ENCODE data around the gene UFD1. TPM values are rescaled to one million over a fixed set of nuclear protein-coding genes. Genes with fewer than 3 reads are reported as not detected.

The UFD1 gene
- total RNA-seq, 4 donors from 2014 or later: 22.7 to 56.2 (median 38.2) TPM

- no peak for ATAC-seq
- Histone ChIP-seq H3K27ac (no peak overlapping the region), H3K4me3 (no peak overlapping the region), H3K9me3 (no peaks in the 10 kb centered on the region), H3K4me1 (no peaks in the 10 kb centered on the region), H3K27me3 (no peaks in the 10 kb centered on the region), H3K36me3 (peaks cover 7 to 97% of the 10 kb centered on the region in 2 donors)
- 82% methylated on average over 1 of the region's 1 CpG; no CpG with 5 or more reads in 1 of the 2 donors for WGBS, 2 donors (ENCODE audit: low coverage in 1 of 2)
- no peak for TF ChIP-seq POLR2AphosphoS5 (IDR thresholded peaks at IDR 0.05)
- TF ChIP-seq POLR2A (IDR thresholded peaks at IDR 0.05): no peak
- TF ChIP-seq CTCF (IDR thresholded peaks at IDR 0.05): no peak
- TF ChIP-seq EP300 (IDR thresholded peaks at IDR 0.05): no peak
Observed at GRCh38 chr22:19464546-19464945, 14.4 kb downstream of the UFD1 start.

- peaks cover 7 to 97% of the 10 kb centered on the region in 2 donors for H3K36me3 ChIP-seq
- H3K4me1 ChIP-seq: no peaks in the 10 kb centered on the region
- no peaks in the 10 kb centered on the region for H3K9me3 ChIP-seq
- H3K4me3 ChIP-seq: no peak overlapping the region
- no peak for ATAC-seq
- 66 to 67% methylated on average over 5 to 7 of the region's 7 CpGs for WGBS, 2 donors (ENCODE audit: low coverage in 1 of 2)
- no peaks in the 10 kb centered on the region for H3K27me3 ChIP-seq
- TF ChIP-seq EP300 (IDR thresholded peaks at IDR 0.05) (no peak), POLR2AphosphoS5 (IDR thresholded peaks at IDR 0.05) (no peak), POLR2A (IDR thresholded peaks at IDR 0.05) (no peak), CTCF (IDR thresholded peaks at IDR 0.05) (no peak)
- no peak overlapping the region for H3K27ac ChIP-seq
Observed at GRCh38 chr22:19463491-19464469, 15.2 kb downstream of the UFD1 start.

DNA sequence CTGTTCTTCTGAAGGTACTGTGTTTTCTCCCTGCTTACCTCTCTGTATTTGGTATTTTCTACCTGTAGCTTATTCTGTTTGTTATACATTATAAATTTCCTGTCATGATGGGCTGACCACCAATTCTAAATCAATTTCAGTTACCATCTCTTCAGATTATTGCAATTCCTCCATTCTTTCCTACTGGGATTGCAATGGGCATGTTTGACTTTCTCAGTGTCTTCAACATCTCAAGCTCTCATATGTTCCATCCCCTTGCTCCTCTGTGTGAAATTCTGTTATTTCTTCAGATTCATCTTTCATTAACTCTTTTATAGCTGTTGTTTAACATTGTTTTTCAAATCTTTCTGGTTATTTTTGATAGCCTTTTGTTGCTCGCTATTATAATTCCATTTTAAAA lies 16.0 kb downstream of the UFD1 start:
- no peaks in the 10 kb centered on the region for H3K27me3 ChIP-seq
- H3K36me3 ChIP-seq: peaks cover 7 to 97% of the 10 kb centered on the region in 2 donors
- no peaks in the 10 kb centered on the region for H3K9me3 ChIP-seq
- H3K27ac ChIP-seq: no peak overlapping the region
- no peaks in the 10 kb centered on the region for H3K4me1 ChIP-seq
- WGBS, 2 donors (ENCODE audit: low coverage in 1 of 2): 67 to 92% methylated on average over 1 of the region's 1 CpG
- H3K4me3 ChIP-seq: no peak overlapping the region
- no peak for TF ChIP-seq EP300 (IDR thresholded peaks at IDR 0.05)
- no peak for TF ChIP-seq CTCF (IDR thresholded peaks at IDR 0.05)
- TF ChIP-seq POLR2AphosphoS5 (IDR thresholded peaks at IDR 0.05): no peak
- no peak for ATAC-seq

GRCh38 chr22:19461506-19461905 lies 17.5 kb downstream of the UFD1 start:
- TF ChIP-seq POLR2AphosphoS5 (IDR thresholded peaks at IDR 0.05) (no peak), EP300 (IDR thresholded peaks at IDR 0.05) (no peak), POLR2A (IDR thresholded peaks at IDR 0.05) (no peak), CTCF (IDR thresholded peaks at IDR 0.05) (no peak)
- H3K4me3 ChIP-seq: no peak overlapping the region
- H3K27me3 ChIP-seq: no peaks in the 10 kb centered on the region
- 83 to 86% methylated on average over 1 of the region's 1 CpG for WGBS, 2 donors (ENCODE audit: low coverage in 1 of 2)
- H3K36me3 ChIP-seq: peaks cover 3 to 97% of the 10 kb centered on the region in 2 donors
- no peaks in the 10 kb centered on the region for H3K4me1 ChIP-seq
- no peak for ATAC-seq
- H3K9me3 ChIP-seq: no peaks in the 10 kb centered on the region
- H3K27ac ChIP-seq: no peak overlapping the region

DNA sequence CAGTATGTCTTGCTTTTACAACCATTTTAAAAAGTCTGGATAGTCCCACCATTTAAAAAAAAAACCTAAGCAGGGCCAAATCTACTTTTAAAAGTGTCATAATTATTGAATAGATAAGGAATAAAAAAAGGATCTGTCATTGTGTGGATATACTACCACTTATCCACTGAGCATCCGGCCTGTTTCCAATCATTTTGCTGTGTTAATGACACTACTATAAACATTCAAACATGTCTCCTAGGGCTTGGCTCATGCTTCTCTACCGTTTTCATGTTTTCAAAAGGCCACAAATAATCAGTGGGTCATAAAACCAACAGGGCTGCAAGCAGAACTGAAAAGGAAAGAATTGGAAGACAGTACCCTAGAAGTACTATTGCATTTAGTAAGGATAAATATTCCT lies 19.0 kb downstream of the UFD1 start:
- peaks cover 0 to 97% of the 10 kb centered on the region in 2 donors for H3K36me3 ChIP-seq
- no peak overlapping the region for H3K27ac ChIP-seq
- WGBS, 2 donors (ENCODE audit: low coverage in 1 of 2): 54% methylated on average over 2 of the region's 2 CpGs

More for the DNA sequence above, 19.0 kb downstream of the UFD1 start:
- Histone ChIP-seq H3K9me3 (no peaks in the 10 kb centered on the region), H3K4me3 (no peak overlapping the region), H3K27me3 (no peaks in the 10 kb centered on the region), H3K4me1 (no peaks in the 10 kb centered on the region)
- TF ChIP-seq CTCF (IDR thresholded peaks at IDR 0.05): no peak
- no peak for ATAC-seq
